PC-9 (cell line): ENCODE measurements around the gene MIEF1. TPM values are rescaled to one million over a fixed set of nuclear protein-coding genes. Genes with fewer than 3 reads are reported as not detected.

ENCODE experiments used
- BruUV-seq: library from RNA; stranded (reverse); fragments of 400-500 nt; replicated peaks from 2 replicates; lab custom pipeline; 2021; lab: Mats Ljungman, UMichigan
- CTCF ChIA-PET: fragments of 300-600 bp; sonication (Branson Sonifier 250); formaldehyde crosslinking; loops from one replicate; lab custom pipeline; 2022; ENCODE audit warnings: antibody characterized with exemption; lab: Charles Lee
- POLR2A ChIA-PET: fragments of 300-600 bp; sonication (Branson Sonifier 250); formaldehyde crosslinking; loops from one replicate; lab custom pipeline; 2022; ENCODE audit warnings: antibody characterized with exemption; ENCODE audit not compliant: unreplicated experiment; lab: Charles Lee
- DNase-seq, 2 experiments: peaks; one replicate each; pipeline versions ENCODE4 v3.0.0 to v3.0.0-alpha.2; 2015 to 2022; ENCODE audit warnings: mixed read lengths in 1 of 2
- H2AFZ ChIP-seq: fragments of 200-600 bp; sonication (generic); 2 replicates; pipeline ENCODE4 v1.8.1; 2017; ENCODE audit warnings: antibody characterized with exemption
- H3F3A ChIP-seq: fragments of 200-600 bp; sonication (generic); 2 replicates; pipeline ENCODE4 v1.8.1; 2017; ENCODE audit warnings: antibody characterized with exemption, mild to moderate bottlenecking, low read depth; ENCODE audit not compliant: insufficient read depth
- H3K27ac ChIP-seq: fragments of 200-600 bp; sonication (generic); 2 replicates; pipeline ENCODE4 v1.6.1; 2016; ENCODE audit warnings: mixed run types
- H3K27me3 ChIP-seq: fragments of 200-600 bp; sonication (generic); 2 replicates; pipeline ENCODE4 v1.6.1; 2016; ENCODE audit warnings: low read depth, mixed run types; ENCODE audit not compliant: insufficient read depth
- H3K36me3 ChIP-seq: fragments of 200-600 bp; sonication (generic); 2 replicates; pipeline ENCODE4 v1.6.1; 2016; ENCODE audit warnings: low read depth, mixed run types
- H3K4me1 ChIP-seq: fragments of 200-600 bp; sonication (generic); replicated peaks from 2 replicates; pipeline ENCODE4 v1.6.1; 2016; ENCODE audit warnings: mixed run types; ENCODE audit not compliant: insufficient read depth
- H3K4me2 ChIP-seq: fragments of 200-600 bp; sonication (generic); 2 replicates; pipeline ENCODE4 v1.6.1; 2017; ENCODE audit warnings: mixed run types
- H3K4me3 ChIP-seq: fragments of 200-600 bp; sonication (generic); 2 replicates; pipeline ENCODE4 v1.6.1; 2016; ENCODE audit warnings: mixed run types
- H3K79me2 ChIP-seq: fragments of 200-600 bp; sonication (generic); 2 replicates; pipeline ENCODE4 v1.6.1; 2017; ENCODE audit warnings: low read depth, mixed run types
- H3K9me2 ChIP-seq: fragments of 200-600 bp; sonication (generic); 2 replicates; pipeline ENCODE4 v1.8.1; 2017; ENCODE audit warnings: mild to moderate bottlenecking; ENCODE audit not compliant: insufficient read depth
- H3K9me3 ChIP-seq: fragments of 200-600 bp; sonication (generic); 2 replicates; pipeline ENCODE4 v1.8.1; 2016; ENCODE audit warnings: low read depth; ENCODE audit not compliant: insufficient read depth
- H4K20me1 ChIP-seq: fragments of 200-600 bp; sonication (generic); 2 replicates; pipeline ENCODE4 v1.8.1; 2017; ENCODE audit not compliant: insufficient read depth
- CTCF ChIP-seq: fragments of 200-600 bp; sonication (generic); conservative IDR thresholded peaks from 2 replicates; pipeline ENCODE4 v1.6.1; 2017; ENCODE audit warnings: mixed run types, antibody characterized with exemption, mild to moderate bottlenecking, moderate library complexity
- EZH2 ChIP-seq: fragments of 200-600 bp; sonication (generic); IDR thresholded peaks from 2 replicates; pipeline ENCODE4 v1.8.0; 2017; ENCODE audit warnings: antibody characterized with exemption, low read depth
- intact Hi-C: fragments of 100-400 bp; cut with micrococcal nuclease; formaldehyde crosslinking; loops from one replicate; pipeline ENCODE4 v1.10.0; 2022; ENCODE audit not compliant: unreplicated experiment
- total RNA-seq: library from RNA; stranded (reverse); gene quantifications from 2 replicates; pipeline ENCODE4 v1.2.3, GENCODE V29; 2021

MIEF1 gene
- total RNA-seq, 1 experiment from 2014 or later, result 36.9 TPM

- no peak for TF ChIP-seq EZH2
- no peak for TF ChIP-seq CTCF
Measured at GRCh38 chr22:39462443-39463221, 39.5 kb upstream of the MIEF1 start.

GRCh38 chr22:39463277-39463676 lies 38.8 kb upstream of the MIEF1 start:
- intact Hi-C loops, result no loop called here
- H3K4me1 ChIP-seq, result peaks cover 4% of the 10 kb centered on the region; the same call in 1 of the 2 replicates
- no peaks in the 10 kb centered on the region for H4K20me1 ChIP-seq
- DNase-seq, result no peak
- H3K27me3 ChIP-seq, result peaks cover 5% of the 10 kb centered on the region
- no peak overlapping the region for H3K4me3 ChIP-seq
- TF ChIP-seq CTCF (no peak), EZH2 (no peak)
- BruUV-seq, result no TSS peak
- H3K27ac ChIP-seq, result no peak overlapping the region
- peaks cover 4% of the 10 kb centered on the region for H3F3A ChIP-seq
- POLR2A ChIA-PET, result no interaction called here
- CTCF ChIA-PET, result no interaction called here
- no peak overlapping the region for H3K4me2 ChIP-seq
- no peaks in the 10 kb centered on the region for H3K9me3 ChIP-seq
- H3K36me3 ChIP-seq, result no peaks in the 10 kb centered on the region
- H2AFZ ChIP-seq, result no peak overlapping the region
- H3K79me2 ChIP-seq, result no peaks in the 10 kb centered on the region
- no peaks in the 10 kb centered on the region for H3K9me2 ChIP-seq

More at GRCh38 chr22:39462443-39463221, 39.5 kb upstream of the MIEF1 start:
- H3K4me1 ChIP-seq, result peaks cover 4% of the 10 kb centered on the region; the same call in 1 of the 2 replicates
- H3K27me3 ChIP-seq, result peaks cover 6% of the 10 kb centered on the region
- H3K4me3 ChIP-seq, result no peak overlapping the region
- no peak overlapping the region for H3K4me2 ChIP-seq
- BruUV-seq, result no TSS peak
- CTCF ChIA-PET, result interaction anchor here (0.7 kb wide), 1 partner anchor 158 kb away, joined by 4 read pairs; no protein-coding TSS in a partner anchor
- POLR2A ChIA-PET, result no interaction called here
- peaks cover 5% of the 10 kb centered on the region for H3F3A ChIP-seq
- no peak overlapping the region for H3K27ac ChIP-seq
- no peaks in the 10 kb centered on the region for H3K9me2 ChIP-seq
- H3K79me2 ChIP-seq, result no peaks in the 10 kb centered on the region
- H4K20me1 ChIP-seq, result no peaks in the 10 kb centered on the region
- no peaks in the 10 kb centered on the region for H3K9me3 ChIP-seq
- H3K36me3 ChIP-seq, result no peaks in the 10 kb centered on the region
- no peak overlapping the region for H2AFZ ChIP-seq
- DNase-seq, result no peak
- intact Hi-C loops, result no loop called here

GRCh38 chr22:39463931-39464390 lies 38.1 kb upstream of the MIEF1 start:
- ChIA-PET POLR2A (interaction anchor here (0.6 kb wide), 1 partner anchor 61 kb away, joined by 15 read pairs; no protein-coding TSS in a partner anchor), CTCF (interaction anchor here (0.5 to 0.7 kb wide), 2 partner anchors 28 to 30 kb away, joined by 3 to 7 read pairs; no protein-coding TSS in a partner anchor)
- Histone ChIP-seq H3K4me1 (peaks cover 4% of the 10 kb centered on the region; the same call in 1 of the 2 replicates), H3K27me3 (peaks cover 6% of the 10 kb centered on the region; the same call in 1 of the 2 replicates), H3K4me2 (no peak overlapping the region), H3K9me2 (no peaks in the 10 kb centered on the region), H4K20me1 (no peaks in the 10 kb centered on the region), H3K9me3 (no peaks in the 10 kb centered on the region), H3K27ac (no peak overlapping the region), H3F3A (no peaks in the 10 kb centered on the region; the same call in 1 of the 2 replicates), H3K36me3 (no peaks in the 10 kb centered on the region), H3K4me3 (no peak overlapping the region), H2AFZ (no peak overlapping the region), H3K79me2 (no peaks in the 10 kb centered on the region)
- intact Hi-C loops, result no loop called here
- DNase-seq, result peak; percentile 49 to 77
- TF ChIP-seq CTCF (no peak), EZH2 (no peak)
- no TSS peak for BruUV-seq
